ELF-1 (cell line): Measurements from ENCODE around the gene TESK2.
"Not testable (repeated sequence)": the region's sequence is repeated elsewhere in the genome, so short reads cannot be mapped to it uniquely, and the experiment has no call there.

Source experiments
- DNase-seq: peaks from one replicate; pipeline ENCODE4 v3.0.0-alpha.2; 2016; ENCODE audit warnings: low read depth, low spot score

TESK2 gene, protein sequence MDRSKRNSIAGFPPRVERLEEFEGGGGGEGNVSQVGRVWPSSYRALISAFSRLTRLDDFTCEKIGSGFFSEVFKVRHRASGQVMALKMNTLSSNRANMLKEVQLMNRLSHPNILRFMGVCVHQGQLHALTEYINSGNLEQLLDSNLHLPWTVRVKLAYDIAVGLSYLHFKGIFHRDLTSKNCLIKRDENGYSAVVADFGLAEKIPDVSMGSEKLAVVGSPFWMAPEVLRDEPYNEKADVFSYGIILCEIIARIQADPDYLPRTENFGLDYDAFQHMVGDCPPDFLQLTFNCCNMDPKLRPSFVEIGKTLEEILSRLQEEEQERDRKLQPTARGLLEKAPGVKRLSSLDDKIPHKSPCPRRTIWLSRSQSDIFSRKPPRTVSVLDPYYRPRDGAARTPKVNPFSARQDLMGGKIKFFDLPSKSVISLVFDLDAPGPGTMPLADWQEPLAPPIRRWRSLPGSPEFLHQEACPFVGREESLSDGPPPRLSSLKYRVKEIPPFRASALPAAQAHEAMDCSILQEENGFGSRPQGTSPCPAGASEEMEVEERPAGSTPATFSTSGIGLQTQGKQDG

DNA sequence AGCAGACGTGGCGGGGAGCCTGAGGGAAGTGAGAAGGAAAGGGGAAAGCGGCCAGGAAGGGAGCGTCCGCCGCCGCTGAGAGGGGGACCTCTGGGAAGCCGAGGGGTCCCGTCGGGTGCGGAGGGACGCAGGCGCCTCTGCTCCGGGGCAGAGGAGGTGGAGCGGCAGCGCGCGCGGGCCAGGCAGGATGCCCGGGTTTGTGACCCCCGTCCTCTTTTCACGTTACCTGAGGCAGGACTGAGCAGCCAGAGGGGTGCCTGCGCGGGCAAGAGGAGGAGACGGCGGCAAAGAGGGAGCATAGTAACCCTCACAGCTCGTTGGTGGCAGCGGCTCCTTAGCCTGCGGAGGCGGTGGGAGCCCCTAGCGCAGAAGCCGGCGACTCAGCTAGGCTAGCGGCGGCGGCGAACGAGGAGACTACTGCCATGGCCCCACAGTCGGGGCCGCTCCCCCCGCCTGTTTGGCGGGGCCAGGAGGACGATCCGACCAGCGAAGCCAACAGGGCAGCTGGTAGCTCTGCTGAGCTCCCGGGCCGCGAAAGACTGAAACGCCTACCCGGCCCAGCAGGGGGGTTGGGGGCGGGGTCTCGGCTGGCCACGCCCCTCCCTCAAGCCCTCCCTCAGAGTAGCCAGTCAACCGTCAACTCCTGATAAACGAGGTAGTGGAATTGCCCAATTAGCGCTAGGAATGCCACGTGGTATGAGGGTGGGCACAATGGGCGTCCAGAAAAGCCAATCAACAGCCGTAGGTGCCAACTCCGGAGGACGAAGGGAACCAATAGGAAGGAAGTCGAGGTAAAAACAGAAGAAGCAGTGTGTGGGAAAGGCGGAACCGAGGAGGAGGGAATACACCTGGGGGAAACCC lies at the start of gene TESK2:
Gene TESK2 (minus strand): TSS at position 538 of the 861 bp plus-strand sequence. CDS start 33,378 bp downstream, outside the sequence.
- peak; percentile 100 for DNase-seq

- DNase-seq: no peak
These were observed 45.9 kb upstream of the TESK2 start for GRCh38 chr1:45536886-45537285.

- no peak for DNase-seq
These were observed 45.2 kb upstream of the TESK2 start for GRCh38 chr1:45535988-45536766.

DNA sequence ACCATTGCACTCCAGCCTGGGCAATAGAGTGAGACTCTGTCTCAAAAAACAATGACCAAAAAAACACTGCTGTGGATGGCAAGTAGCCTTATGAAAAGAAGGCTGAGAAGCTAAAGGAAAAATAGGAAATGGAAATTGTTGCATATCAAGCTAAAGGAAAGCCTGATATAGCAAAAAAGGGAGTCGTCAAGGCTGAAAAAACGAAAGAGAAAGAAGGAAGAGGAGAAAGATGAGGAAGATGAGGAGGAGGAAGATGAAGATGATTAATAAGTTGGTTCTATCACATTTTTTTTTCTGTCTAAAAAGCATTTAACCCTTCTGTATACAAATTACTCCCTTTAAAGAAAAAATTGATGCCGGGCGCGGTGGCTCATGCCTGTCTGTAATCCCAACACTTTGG lies 40.9 kb upstream of the TESK2 start:
- DNase-seq: no peak

- no peak for DNase-seq
These were observed 39.7 kb upstream of the TESK2 start for GRCh38 chr1:45530632-45531135.

- DNase-seq: no peak
These were observed 35.2 kb upstream of the TESK2 start for GRCh38 chr1:45526135-45526644.

GRCh38 chr1:45523975-45524374 lies 33.0 kb upstream of the TESK2 start:
- DNase-seq: not testable (repeated sequence)

GRCh38 chr1:45523516-45523915 lies 32.6 kb upstream of the TESK2 start:
- not testable (repeated sequence) for DNase-seq

GRCh38 chr1:45522324-45523104 lies 31.6 kb upstream of the TESK2 start:
- DNase-seq: peak; percentile 66

- peak; percentile 99 for DNase-seq
These were observed 30.7 kb upstream of the TESK2 start, which contains the start of gene PRDX1 for GRCh38 chr1:45521413-45522323. Gene PRDX1, minus strand, starts transcription at chr1:45521884. Its CDS starts 2,841 bp downstream, at chr1:45519043.

GRCh38 chr1:45519774-45520173 lies 28.8 kb upstream of the TESK2 start:
- not testable (repeated sequence) for DNase-seq

- DNase-seq: no peak
These were observed 27.9 kb upstream of the TESK2 start for GRCh38 chr1:45518910-45519309.

DNA sequence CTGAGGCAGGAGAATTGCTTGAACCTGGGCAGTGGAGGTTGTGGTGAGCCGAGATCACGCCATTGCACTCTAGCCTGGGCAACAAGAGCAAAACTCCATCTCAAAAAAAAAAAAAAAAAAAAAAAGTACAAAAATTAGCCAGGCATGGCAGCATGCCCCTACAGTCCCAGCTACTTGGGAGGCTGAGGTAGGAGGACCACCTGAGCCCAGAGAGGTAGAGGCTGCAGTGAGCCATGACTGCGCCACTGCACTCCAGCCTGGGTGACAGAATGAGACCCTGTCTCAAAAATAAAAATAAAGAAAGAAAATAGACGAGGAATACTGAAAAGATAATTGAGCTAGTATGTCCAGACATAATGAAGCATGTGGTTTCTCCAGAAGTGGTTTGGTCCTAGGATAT lies 27.4 kb upstream of the TESK2 start:
- DNase-seq: not testable (repeated sequence)

GRCh38 chr1:45516465-45516864 lies 25.5 kb upstream of the TESK2 start:
- DNase-seq: no peak

DNA sequence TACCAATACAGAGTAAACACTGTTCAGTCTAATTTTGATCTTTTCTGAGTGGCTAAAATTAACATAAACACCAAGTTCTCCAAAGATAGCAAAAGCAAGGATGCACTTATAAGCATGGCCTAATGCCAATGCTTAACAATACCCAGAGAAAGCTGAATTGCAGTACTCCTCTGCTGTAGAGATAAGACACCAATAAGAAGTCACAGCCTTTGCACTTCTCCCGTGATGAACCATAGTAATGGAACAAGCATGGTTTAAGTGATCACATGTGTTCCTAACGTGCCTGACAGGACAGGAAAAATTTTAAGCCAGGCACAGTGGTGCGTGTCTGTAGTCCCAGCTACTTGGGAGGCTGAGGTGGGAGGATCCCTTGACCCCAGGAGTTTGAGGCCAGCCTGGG lies 25.1 kb upstream of the TESK2 start:
- no peak for DNase-seq

DNA sequence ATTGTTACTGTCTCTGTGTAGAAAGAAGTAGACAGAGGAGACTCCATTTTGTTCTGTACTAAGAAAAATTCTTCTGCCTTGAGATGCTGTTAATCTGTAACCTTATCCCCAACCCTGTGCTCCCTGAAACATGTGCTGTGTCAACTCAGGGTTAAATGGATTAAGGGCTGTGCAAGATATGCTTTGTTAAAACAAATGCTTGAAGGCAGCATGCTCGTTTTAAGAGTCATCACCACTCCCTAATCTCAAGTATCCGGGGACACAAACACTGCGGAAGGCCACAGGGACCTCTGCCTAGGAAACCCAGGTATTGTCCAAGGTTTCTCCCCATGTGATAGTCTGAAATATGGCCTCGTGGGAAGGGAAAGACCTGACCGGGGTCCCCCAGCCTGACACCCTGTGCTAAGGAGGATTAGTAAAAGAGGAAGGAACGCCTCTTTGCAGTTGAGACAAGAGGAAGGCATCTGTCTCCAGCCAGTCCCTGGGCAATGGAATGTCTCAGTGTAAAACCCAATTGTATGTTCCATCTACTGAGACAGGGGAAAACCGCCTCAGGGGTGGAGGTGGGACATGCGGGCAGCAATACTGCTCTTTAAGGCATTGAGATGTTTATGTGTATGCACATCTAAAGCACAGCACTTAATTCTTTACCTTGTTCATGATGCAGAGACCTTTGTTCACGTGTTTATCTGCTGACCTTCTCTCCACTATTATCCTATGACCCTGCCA lies 22.7 kb upstream of the TESK2 start:
- not testable (repeated sequence) for DNase-seq

- DNase-seq: peak; percentile 77
These were observed 21.7 kb upstream of the TESK2 start for GRCh38 chr1:45512641-45513054.

- DNase-seq: no peak
These were observed 20.1 kb upstream of the TESK2 start for GRCh38 chr1:45510972-45511527.
